A172 (cell line): ENCODE results near the gene VSX1. TPM values are rescaled to one million over a fixed set of nuclear protein-coding genes. Genes with fewer than 3 reads are reported as not detected.

Experiments
- DNase-seq: peaks from one replicate; pipeline ENCODE4 v3.0.0-alpha.2; 2015; ENCODE audit warnings: low spot score
- total RNA-seq: library from RNA; depleted of rRNA; stranded (reverse); fragments of >200 nt; shearing (Covaris generic); gene quantifications from 2 replicates; pipeline ENCODE4 v1.2.3, GENCODE V29; 2014; rRNA removed

Gene VSX1
- total RNA-seq = 0.10 TPM in 1 of 2 replicates, not detected in the other

DNA sequence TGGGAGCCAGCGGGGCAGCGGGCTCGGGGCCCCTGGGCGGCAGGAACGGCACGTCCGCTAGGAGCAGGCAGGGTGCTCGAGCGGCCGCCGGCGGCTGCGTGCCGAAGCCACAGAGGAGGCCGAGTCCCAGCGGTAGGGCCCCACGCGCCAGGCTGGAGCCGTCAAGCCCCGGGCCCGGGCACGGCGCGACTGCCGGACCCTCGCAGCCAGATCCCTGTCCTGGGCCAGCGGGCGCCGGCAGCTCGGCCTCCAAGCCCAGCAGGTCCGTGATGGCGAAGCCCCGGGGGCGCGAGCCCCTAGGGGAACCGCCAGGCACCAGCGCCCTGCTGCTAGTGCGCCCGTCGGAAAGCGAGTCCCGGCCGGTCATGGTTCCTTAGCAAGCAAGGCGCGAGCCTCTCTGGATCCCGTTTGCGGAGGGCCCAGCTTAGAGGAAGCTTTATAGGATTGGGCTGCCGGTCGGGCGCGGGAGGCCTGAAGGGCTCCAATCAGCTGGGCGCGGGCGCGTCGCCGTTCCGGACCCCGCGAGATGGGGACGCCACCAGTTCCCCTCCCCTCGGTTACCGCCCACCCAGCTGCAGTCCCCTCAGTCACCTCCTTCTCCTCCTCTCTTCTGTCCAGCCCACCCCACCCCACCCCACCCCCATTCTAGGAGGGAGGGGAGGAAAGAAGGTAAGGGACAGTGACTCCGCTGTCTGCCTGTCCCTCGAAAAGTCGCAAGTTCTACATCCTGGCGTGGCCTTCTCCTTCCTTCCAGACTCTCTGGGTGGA, at the start of gene VSX1:
Gene VSX1, minus strand, starts transcription at position 412 of the 768 bp plus-strand sequence. Its CDS starts 45 bp downstream, at position 367.
- no peak for DNase-seq

DNA sequence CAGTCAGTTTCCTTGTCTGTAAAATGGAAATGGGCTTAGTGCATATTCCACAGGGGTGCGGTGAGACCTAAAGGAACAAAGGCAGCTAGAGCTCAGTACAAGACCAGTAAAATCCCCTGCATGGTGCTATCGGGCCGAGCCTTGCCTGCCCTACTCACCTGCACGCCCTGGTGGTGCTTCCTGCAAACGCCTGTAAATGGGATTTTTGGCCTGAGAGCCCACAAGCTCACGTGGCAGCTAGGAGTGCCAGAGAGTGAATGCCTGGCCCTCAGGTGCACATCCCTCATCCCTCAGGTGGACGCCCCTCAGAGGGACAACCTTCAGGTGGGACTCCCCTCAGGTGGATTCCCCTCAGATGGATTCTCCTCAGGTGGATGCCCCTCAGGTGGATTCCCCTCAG, 48.0 kb upstream of the VSX1 start:
- DNase-seq = no peak

DNA sequence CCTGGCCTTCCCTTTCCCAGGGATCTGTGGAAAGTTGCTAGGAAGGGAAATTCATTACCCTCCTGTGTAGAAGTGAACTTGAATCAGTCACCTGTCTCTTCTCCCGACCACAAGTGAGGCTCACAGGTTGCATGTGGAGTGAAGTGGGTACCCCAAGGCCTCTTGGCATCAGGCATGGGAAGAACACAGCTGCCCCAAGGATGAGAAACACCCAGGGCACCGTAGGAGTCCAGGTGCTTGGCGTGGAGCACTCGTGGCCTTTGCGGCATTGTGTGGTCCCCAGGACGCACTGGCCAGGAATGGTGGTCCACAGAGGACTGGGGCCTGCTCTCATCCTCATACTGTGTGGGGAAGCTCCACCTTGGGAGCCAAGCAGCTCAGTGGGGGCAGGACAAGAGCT, 47.5 kb upstream of the VSX1 start:
- DNase-seq = no peak

DNA sequence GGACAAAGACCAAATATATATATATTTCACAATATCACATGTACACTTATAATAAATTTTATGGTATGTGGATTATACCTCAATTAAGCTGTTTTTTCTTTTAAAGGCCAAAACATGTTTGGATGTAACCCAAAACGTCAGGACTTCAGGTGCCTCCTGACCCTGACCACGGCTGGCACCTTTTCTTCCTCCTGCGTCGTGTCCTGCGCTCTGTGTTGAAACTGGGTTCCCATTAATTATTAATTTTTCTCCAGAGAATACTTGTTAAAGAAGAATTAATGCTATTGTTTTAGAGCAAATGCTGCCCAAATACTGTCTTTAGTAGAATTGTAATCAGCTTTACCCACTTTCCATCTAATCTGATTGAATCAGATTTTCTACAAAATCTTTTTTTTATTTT, 46.7 kb upstream of the VSX1 start:
- DNase-seq = no peak

DNA sequence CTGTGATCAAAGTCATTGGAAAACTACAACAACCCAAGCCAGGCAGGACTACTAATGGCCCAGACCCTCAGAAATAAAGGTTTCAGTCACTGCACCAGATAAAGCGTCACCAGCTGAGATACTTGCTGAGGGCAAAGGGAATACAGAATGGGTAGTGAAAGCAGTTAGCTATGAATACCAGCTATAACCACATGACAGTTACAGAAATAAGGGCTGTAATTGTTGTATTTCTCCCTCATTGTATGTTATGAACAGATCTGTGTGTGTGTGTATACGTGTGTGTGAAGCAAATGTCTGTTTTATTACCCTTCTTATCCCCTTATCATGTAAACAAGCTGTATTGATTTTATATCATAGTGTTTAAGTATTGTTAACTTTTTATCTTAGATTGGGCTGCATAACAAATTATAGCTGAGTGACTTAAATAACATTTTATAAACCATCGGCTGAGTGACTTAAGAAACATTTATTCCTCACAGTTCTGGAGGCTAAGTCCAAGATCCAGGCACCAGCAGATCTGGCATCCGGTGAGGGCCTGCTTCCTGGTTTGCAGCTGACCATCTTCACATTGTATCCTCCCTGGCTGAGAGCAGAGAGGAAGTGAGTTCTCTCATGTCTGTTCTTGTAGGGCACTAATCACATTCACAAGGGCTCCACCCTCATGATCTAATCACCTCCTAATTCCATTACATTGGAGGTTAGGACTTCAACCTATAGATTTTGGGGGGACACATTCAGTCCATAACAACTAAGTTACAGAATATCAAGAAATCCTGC, 46.0 kb upstream of the VSX1 start:
- no peak for DNase-seq

DNA sequence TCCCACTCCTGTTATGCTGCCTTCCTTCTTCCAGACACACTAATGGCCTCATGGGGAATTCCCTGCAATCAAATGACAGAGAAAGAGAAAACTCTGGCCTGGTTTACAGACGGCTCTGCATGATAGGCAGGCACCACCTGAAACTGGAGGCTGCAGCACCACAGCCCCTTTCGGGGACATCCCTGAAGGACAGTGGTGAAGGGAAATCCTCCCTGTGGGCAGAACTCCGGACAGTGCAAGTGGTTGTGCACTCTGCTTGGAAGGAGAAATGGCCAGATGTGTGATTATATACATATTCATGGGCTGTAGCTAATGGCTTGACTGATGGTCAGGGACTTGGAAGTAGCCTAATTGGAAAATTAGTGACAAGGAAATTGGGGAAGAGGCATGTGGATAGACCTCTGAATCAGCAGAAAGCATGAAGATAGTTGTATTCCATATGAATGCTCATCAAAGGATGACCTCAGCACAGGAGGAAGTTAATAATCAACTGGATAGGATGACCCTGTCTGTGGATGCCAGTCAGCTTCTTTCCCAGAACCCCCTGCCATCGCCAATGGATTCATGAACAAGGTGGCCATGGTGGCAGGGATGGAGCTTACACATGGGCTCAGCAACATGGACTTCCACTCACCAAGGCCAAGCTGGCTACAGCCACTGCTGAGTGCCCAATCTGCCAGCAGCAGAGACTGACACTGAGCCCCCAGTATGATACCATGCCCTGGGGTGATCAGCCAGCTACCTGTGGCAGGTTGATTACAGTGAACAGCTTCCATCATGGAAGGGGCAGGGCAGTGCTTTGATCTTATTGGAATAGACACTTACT, 44.5 kb upstream of the VSX1 start:
- DNase-seq = no peak

DNA sequence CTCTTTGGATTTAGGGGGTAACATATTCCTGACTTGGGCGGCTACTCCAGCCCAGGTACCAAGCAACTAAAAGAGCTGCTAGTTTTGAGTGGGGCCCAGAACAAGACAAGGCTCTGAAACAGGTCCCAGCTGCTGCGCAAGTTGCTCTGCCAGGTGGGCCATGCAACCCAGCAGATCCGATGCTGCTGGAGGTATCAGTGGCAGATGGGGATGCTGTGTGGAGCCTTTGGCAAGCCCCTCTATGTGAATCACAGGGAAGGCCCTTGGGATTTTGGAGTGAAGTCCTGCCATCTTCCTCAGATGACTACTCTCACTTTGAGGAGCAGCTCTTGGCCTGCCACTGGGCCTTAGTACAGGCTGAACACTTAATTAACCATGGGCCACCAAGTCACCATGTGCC, 43.7 kb upstream of the VSX1 start:
- no peak for DNase-seq

DNA sequence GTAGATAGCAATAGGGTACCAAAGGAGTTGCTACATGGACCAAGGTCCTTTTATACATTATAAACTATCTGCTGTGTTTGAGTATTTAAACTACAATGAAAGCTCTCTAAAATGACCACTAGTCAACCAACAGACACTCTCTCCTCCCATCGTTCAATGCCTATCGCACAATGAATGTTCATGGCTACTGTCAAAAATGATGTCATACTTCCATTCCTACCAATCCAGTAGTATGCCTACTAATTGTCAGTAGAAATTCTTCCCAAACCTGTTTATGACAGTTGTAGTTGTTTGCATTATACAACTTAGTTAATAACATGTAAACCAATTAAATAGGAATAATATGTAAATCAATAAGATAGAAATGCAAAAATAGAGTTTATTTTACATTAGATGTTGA, 39.0 kb upstream of the VSX1 start:
- DNase-seq = no peak

DNA sequence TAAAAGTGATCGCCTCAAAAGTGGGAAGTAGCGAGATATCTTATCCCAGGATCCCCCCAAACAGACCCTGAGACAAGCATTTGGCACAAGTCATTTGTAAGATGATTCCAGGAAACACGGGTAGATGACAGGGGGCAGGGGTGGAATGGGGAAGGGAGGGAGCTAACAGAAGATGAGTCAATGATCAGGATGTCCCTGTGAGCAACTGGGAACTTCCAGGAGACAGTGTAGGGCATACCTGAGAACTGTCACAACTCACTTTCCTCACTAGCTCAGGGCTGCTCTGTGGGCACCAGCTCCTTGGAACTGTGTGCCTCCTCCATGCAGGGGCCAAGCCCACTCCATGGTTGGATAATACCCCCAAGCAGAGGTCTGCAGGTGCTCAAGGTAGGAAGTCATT, 38.5 kb upstream of the VSX1 start:
- DNase-seq = no peak

DNA sequence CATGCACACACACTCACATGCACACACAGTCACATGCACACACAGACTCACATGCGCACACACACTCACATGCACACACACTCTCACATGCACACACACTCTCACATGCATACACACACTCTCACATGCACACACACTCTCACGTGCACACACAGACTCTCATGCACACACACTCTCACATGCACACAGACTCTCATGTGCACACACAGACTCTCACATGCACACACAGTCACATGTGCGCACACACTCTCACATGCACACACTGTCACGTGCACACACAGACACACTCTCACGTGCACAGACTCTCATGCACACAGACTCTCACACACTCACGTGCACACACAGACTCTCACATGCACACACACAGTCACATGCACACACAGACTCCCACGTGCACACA, 36.6 kb upstream of the VSX1 start:
- DNase-seq = no peak

DNA sequence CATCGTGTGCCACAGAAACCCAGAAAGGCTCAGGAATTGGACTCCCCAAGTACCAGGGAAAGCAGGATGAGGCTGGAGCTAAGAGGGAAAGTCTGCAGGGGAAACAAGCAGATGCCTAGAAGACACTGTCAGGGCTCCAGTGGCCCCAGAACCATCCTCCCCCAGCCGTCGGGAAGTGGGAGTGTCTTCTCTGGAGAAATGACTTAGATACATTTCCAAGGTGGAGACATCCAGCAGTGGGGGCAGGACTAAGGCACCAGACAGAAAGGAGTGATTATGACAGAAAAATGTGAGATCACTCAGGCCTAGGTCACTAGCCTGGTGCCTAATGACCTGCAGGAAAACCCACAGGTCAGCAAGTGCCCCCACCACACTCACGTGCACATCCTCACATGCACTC, 36.0 kb upstream of the VSX1 start:
- DNase-seq = peak; percentile 8

DNA sequence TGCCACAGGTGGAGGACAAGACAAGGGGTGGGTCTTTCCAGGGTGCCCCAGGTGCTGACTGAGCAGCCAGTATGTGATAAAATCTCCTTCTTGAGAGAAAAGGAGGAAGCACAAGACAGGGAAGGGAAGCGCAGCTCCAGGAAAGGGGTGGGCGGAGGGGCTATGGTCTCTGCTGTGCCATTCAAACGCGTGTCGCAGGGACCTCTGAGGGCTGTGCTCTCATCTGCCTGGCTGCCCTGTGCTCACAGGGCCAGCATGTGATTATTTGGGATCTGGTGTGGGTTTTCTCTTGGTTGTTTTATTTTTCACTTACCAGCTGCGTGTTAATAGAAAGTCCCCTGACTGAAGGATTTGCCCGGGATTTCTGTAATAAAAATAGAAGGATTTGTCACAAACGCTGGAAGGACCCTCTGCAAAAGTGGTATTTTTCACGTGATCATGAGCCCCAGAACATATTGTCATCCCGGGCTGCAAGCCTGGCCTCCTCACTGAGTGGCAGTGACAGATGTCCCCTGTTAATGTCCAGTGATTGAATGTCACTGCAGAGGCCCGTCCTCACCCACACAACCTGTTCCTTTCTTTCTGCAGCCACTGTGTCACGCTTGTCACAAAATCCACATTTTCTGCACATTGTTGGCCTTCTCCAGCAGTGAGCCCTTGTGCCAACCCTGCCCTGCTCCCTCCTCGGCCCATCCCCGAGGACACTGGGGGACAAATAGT, 35.0 kb upstream of the VSX1 start:
- no peak for DNase-seq

DNA sequence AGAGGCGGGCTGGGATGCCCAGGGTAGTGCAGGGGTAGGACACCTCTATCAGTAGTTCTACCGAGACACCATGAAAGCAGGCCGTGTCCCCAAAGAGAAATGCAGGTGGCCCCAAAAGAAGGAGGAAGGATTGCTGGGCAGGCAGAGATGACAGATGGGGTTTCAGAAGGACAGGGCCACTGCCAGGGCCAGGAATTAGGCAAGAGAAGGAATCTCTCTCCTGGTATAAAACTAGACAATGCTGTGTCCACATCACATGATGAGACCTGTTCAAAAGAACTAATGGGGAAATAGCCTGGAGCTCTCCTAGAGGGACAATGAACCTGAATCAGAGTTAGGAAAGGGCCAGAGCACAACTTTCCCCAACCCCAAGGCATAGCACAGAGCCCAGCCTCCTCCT, 21.6 kb upstream of the VSX1 start:
- DNase-seq = no peak

DNA sequence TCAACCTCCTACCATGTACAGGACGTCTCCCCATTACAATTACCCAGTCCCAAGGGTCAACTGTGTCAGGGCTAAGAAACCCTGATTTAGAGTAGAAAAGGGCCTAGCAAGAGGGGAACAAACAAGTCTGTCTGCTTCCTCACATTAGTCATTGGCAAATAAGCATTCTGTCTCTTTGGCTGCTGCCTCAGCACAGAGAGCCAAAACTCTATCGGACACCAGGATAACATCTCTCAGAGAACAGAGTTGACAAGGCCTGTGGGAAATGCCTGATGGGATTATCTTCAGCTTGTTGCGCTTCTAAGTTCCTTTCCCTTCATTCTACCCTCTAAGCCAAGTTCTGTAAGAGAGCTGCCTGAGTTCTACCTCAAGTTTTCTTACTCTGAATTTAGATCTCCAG, 19.0 kb upstream of the VSX1 start:
- DNase-seq = no peak

DNA sequence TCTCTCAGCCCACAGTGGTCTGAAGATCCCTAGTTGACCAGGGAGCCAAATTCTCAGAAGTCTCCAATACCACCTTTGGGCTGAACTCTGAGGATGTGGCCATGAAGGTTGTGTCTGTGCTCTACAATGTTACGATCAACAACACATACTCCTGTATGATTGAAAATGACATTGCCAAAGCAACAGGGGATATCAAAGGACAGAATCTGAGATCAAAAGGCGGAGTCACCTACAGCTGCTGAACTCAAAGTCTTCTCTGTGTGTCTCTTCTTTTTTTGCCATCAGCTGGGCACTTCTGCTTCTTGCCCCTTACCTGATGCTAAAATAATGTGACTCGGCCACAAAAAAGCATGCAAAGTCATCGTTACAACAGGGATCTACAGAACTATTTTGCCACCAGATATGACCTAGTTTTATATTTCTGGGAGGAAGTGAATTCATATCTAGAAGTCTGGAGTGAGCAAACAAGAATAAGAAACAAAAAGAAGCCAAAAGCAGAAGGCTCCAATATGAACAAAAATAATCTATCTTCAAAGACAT, 17.7 kb upstream of the VSX1 start:
- DNase-seq = no peak

DNA sequence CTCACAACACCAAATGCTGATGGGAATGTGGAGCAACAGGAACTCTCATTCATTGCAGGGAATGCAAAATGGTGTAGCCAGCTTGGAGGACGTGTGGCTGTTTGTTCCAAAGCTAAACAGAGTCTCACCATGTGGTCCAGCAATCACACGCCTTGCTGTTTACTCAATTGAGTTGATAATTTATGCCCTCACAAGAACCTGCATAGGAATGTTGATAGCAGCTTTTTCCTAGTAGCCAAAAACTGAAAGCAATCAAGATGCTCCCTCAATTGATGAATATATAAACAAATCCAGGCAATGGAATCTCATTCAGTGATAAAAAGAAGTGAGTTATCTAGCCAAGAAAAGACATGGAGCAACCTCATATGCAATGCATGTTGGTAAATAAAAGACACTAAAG, 15.6 kb upstream of the VSX1 start:
- no peak for DNase-seq

DNA sequence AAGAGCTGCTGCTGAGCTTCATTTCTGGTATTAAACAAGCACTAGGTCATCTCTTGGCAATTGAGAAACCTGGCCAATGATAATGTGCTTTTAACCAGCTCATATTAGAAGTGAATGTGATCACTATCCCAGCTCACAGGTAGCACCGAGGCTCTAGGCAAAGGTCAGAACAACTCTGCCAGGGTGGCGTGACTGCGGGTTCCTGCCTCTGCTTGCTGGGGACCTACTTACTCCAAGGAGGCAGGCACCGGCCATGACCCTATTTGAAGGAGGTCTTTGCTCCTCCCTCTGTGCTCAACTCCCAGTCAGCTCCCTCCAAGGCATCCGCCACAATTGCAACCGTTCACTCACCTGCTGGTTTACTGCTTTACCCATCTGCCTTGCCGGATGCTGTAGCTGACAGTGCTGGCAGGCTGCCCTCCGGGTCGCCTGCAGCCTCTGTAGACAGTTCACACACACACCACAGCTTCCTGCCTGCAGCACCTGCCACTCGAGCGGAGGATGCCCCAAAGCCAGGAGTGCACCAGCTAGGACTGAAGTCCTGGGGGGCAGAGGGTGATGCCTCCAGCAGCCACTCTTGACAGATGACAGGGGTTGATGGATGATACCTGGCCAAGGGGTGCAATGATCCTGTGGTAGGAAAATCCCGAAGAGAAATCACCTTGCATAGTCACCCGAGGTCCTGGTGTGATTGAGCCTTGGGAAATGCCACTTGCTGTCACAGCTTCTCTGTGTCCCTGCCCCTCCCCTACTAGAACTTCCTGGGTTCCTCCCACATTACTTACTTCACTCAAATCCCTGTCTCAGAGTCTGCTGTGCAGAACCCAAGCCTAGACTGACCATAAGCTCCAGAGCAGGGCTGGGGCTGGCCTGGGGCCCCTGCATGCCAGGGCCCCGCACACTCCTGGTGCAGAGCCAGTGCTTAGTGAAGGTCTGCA, 8.8 kb upstream of the VSX1 start:
- DNase-seq = peak; percentile 44

DNA sequence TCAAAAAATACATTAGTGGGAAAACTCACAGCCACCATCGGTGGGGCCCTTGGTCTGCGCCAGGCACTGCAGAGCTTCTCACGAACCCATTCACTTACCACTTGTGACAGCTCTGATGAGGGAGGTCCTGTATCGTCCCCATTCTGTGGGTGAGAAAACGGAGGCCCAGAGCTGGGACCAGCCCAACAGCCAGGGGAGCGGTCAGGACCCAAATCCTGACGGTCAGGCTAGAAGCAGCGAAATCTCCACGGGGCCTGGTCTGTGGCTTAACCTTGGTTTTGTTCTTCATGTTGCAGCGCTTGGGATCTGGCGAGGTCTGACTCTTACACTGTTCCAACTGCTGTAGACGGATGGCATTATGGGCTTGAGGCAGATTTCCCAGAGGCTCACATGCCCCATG, 7.7 kb upstream of the VSX1 start:
- DNase-seq = no peak

DNA sequence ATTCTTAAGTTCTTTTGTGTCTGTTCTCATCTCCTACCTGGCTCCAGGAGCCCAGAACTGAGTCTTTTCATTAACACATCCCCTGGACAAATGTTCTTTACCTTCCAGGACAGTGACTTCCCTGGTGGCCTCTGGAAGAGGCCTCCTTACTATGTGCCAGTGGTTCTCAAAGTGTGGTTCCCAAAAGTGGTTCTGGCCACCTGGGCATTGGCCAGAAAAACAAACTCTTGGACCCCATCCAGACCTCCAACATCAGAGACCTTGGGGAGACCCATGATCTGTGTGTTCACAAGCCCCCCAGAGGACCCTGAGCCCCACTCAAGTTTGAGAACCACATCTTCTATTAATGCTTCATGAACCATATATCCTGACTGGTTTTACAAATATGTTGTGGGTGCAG, 7.2 kb upstream of the VSX1 start:
- no peak for DNase-seq

DNA sequence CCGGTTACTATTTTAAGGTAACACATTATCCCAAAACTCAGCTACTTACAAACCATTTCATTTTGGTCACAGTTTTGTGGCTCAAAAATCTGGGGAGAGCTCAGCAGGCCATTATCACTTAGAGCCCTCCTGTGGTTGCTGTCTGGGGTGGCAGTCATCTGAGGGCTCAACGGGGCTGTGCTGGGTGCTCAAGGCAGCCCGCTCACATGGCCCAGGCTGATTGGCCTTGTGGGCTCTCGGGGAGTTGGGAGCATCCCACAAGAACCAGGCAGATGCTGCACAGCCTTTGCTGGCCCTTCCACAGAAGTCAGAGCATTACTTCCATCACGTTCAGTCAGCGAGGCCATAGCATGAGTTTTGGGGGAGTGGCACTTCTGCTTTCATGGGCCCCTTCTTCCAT, 6.3 kb upstream of the VSX1 start:
- no peak for DNase-seq
